HepG2 (cell line): ENCODE data around the gene HNRNPM. TPM values are rescaled to one million over a fixed set of nuclear protein-coding genes. Genes with fewer than 3 reads are reported as not detected.

ENCODE experiments used
- ATRX ChIP-seq: sonication (generic); formaldehyde crosslinking; IDR thresholded peaks from 2 replicates; pipeline ENCODE4 v1.4.0; 2020; ENCODE audit warnings: missing genetic modification reagents, borderline replicate concordance
- CBFB ChIP-seq: sonication (generic); formaldehyde crosslinking; IDR thresholded peaks from 2 replicates; pipeline ENCODE4 v1.4.0; 2020; ENCODE audit warnings: missing genetic modification reagents
- CENPBD1 ChIP-seq: sonication (generic); formaldehyde crosslinking; IDR thresholded peaks from 2 replicates; pipeline ENCODE4 v1.8.0; 2022; ENCODE audit warnings: missing genetic modification reagents, low read depth, mild to moderate bottlenecking, borderline replicate concordance
- FOSL2 ChIP-seq: sonication (generic); formaldehyde crosslinking; IDR thresholded peaks from 2 replicates; pipeline ENCODE4 v1.4.0; 2020; ENCODE audit warnings: missing genetic modification reagents
- GPBP1L1 ChIP-seq: sonication (generic); formaldehyde crosslinking; IDR thresholded peaks from 2 replicates; pipeline ENCODE4 v1.5.0; 2020; ENCODE audit warnings: mild to moderate bottlenecking, missing genetic modification reagents
- ISX ChIP-seq: sonication (generic); formaldehyde crosslinking; conservative IDR thresholded peaks from 2 replicates; pipeline ENCODE4 v1.5.0; 2020; ENCODE audit warnings: missing genetic modification reagents
- KLF15 ChIP-seq: sonication (generic); formaldehyde crosslinking; IDR thresholded peaks from 2 replicates; pipeline ENCODE4 v1.8.1; 2023; ENCODE audit warnings: borderline replicate concordance, mild to moderate bottlenecking, inconsistent platforms, missing genetic modification reagents, mixed read lengths
- RORA ChIP-seq: sonication (generic); formaldehyde crosslinking; IDR thresholded peaks from 2 replicates; pipeline ENCODE4 v1.5.0; 2020; ENCODE audit warnings: mild to moderate bottlenecking, missing genetic modification reagents, moderate library complexity
- SCMH1 ChIP-seq: sonication (generic); formaldehyde crosslinking; IDR thresholded peaks from 2 replicates; pipeline ENCODE4 v1.9.0; 2021; ENCODE audit warnings: missing genetic modification reagents, mild to moderate bottlenecking, borderline replicate concordance
- SNAPC2 ChIP-seq: sonication (generic); formaldehyde crosslinking; IDR thresholded peaks from 2 replicates; pipeline ENCODE4 v1.8.1; 2022; ENCODE audit warnings: mild to moderate bottlenecking, missing genetic modification reagents
- SUZ12 ChIP-seq: fragments of 150-350 bp; IDR thresholded peaks from 2 replicates; pipeline ENCODE4 v1.6.1; 2014; ENCODE audit warnings: low read depth, low read length
- YY1 ChIP-seq: IDR thresholded peaks from 2 replicates; pipeline ENCODE4 v1.6.1; 2011; ENCODE audit warnings: low read length, low read depth, moderate library complexity, mild to moderate bottlenecking; ENCODE audit not compliant: insufficient read depth, insufficient replicate concordance
- ZBTB26 ChIP-seq: IDR thresholded peaks from 2 replicates; pipeline ENCODE4 v1.6.1; 2016; ENCODE audit warnings: missing compliant biosample characterization, missing genetic modification reagents, borderline replicate concordance
- ZNF225 ChIP-seq: sonication (generic); formaldehyde crosslinking; IDR thresholded peaks from 2 replicates; pipeline ENCODE4 v1.4.0; 2020; ENCODE audit warnings: mild to moderate bottlenecking, missing genetic modification reagents
- ZNF441 ChIP-seq: sonication (generic); formaldehyde crosslinking; IDR thresholded peaks from 2 replicates; pipeline ENCODE4 v1.7.0; 2021; ENCODE audit warnings: missing genetic modification reagents, borderline replicate concordance
- ZNF878 ChIP-seq: sonication (generic); formaldehyde crosslinking; IDR thresholded peaks from 2 replicates; pipeline ENCODE4 v1.8.1; 2023; ENCODE audit warnings: mild to moderate bottlenecking, missing genetic modification reagents, moderate library complexity
- polyA plus RNA-seq, 8 experiments: library from polyadenylated mRNA; depleted of rRNA in 3 of 8; stranded (reverse) in 7 of 8; unstranded in 1 of 8; fragments of >200 nt; fragmentation: Illumina TruSeq in 4 of 8; extraction: Trizol in 4 of 8; gene quantifications; 2 replicates each; pipeline versions ENCODE4 v1.2.1 to v1.2.3, GENCODE V29; 2011 to 2016; ENCODE audit warnings: low read depth in 4 of 8, missing spikeins in 1 of 8, mixed read lengths in 1 of 8; ENCODE audit not compliant: insufficient read depth in 1 of 8
- total RNA-seq, 5 experiments: library from RNA; depleted of rRNA; stranded (reverse); fragments of >200 nt; fragmentation: Illumina TruSeq; extraction: Trizol; gene quantifications; 2 replicates each; pipeline ENCODE4 v1.2.3, GENCODE V29; 2016; ENCODE audit warnings: low read depth in 1 of 5
- TF ChIP-seq, protein P1 (sequence below): sonication (generic); formaldehyde crosslinking; IDR thresholded peaks from 2 replicates; pipeline ENCODE4 v1.4.0; 2020; ENCODE audit warnings: mild to moderate bottlenecking, missing genetic modification reagents
- TF ChIP-seq, protein P2 (sequence below): sonication (generic); formaldehyde crosslinking; conservative IDR thresholded peaks from 2 replicates; pipeline ENCODE4 v1.4.0; 2020; ENCODE audit warnings: mild to moderate bottlenecking, missing genetic modification reagents, moderate library complexity
- TF ChIP-seq, protein P3 (sequence below): sonication (generic); formaldehyde crosslinking; IDR thresholded peaks from 2 replicates; pipeline ENCODE4 v1.4.0; 2020; ENCODE audit warnings: missing genetic modification reagents

Gene HNRNPM
- total and polyA plus RNA-seq, 2 of the 13 experiments (the other 11 are each of a cell fraction or from before 2014, with no cell fraction given): 56.7 to 102 TPM

DNA sequence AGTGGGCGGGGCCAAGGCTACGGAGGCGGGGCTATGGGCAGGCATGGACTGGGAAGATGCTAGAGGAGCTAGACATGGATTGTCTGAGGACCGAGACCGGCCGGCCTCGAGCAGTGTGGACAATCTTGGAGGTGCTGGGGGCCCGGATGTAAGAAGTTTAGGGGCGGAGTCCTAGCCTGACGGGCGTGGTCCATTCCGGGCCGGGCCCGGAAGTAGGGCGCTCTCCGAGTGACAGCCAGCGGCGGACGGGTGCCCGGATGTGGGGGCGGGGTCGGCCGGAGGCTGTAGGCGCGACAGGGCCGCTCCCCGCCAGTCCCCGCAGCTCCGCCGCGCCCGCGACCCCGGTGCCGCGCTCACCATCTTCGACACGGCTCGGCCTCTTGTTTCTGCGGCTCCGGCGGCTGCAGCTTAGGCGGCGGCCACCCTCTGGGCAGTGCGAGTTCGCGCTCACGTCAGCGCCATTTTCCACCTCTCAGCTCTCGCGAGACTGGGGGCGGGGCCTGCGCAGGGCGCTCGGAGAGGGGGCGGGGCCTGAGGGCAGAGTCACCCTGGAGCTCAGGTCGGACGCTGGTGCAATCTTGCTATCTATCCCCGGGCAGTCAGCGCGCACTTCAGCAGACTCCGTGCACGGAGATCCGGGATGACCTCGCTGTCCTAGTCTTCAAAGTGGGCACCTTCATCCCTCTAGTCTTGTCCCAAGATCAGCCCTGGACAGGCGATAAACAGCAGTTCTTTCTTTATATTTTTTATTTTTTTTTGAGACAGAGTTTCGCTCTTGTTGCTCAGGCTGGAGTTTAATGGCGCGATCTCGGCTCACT is 69.1 kb downstream of the HNRNPM start, which contains the start of gene ZNF414 (continued):
- TF ChIP-seq CENPBD1 (CRISPR knock-in tag) (no peak), CBFB (CRISPR knock-in tag) (peak; percentile 33; the same call in 1 of the 2 replicates), ATRX (no peak), SUZ12 (no peak), ZNF878 (CRISPR knock-in tag) (no peak), KLF15 (CRISPR knock-in tag) (0 out of 2 replicates have a peak, but pooled peaks have one; percentile 22), ISX (no peak), FOSL2 (CRISPR knock-in tag) (peak; percentile 56), ZBTB26 (CRISPR knock-in tag) (no peak), RORA (CRISPR knock-in tag) (no peak), ZNF225 (CRISPR knock-in tag) (0 out of 2 replicates have a peak, but pooled peaks have one; percentile 4), SCMH1 (no peak), YY1 (peak; percentile 94), SNAPC2 (CRISPR knock-in tag) (no peak), GPBP1L1 (CRISPR knock-in tag) (no peak), ZNF441 (CRISPR knock-in tag) (no peak; the same call in 1 of the 2 replicates)
- TF ChIP-seq, protein P1, sequence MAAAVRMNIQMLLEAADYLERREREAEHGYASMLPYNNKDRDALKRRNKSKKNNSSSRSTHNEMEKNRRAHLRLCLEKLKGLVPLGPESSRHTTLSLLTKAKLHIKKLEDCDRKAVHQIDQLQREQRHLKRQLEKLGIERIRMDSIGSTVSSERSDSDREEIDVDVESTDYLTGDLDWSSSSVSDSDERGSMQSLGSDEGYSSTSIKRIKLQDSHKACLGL (CRISPR knock-in tag): no peak
- TF ChIP-seq, protein P2, sequence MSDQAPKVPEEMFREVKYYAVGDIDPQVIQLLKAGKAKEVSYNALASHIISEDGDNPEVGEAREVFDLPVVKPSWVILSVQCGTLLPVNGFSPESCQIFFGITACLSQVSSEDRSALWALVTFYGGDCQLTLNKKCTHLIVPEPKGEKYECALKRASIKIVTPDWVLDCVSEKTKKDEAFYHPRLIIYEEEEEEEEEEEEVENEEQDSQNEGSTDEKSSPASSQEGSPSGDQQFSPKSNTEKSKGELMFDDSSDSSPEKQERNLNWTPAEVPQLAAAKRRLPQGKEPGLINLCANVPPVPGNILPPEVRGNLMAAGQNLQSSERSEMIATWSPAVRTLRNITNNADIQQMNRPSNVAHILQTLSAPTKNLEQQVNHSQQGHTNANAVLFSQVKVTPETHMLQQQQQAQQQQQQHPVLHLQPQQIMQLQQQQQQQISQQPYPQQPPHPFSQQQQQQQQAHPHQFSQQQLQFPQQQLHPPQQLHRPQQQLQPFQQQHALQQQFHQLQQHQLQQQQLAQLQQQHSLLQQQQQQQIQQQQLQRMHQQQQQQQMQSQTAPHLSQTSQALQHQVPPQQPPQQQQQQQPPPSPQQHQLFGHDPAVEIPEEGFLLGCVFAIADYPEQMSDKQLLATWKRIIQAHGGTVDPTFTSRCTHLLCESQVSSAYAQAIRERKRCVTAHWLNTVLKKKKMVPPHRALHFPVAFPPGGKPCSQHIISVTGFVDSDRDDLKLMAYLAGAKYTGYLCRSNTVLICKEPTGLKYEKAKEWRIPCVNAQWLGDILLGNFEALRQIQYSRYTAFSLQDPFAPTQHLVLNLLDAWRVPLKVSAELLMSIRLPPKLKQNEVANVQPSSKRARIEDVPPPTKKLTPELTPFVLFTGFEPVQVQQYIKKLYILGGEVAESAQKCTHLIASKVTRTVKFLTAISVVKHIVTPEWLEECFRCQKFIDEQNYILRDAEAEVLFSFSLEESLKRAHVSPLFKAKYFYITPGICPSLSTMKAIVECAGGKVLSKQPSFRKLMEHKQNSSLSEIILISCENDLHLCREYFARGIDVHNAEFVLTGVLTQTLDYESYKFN (CRISPR knock-in tag): peak; percentile 49; the same call in 1 of the 2 replicates
- TF ChIP-seq, protein P3, sequence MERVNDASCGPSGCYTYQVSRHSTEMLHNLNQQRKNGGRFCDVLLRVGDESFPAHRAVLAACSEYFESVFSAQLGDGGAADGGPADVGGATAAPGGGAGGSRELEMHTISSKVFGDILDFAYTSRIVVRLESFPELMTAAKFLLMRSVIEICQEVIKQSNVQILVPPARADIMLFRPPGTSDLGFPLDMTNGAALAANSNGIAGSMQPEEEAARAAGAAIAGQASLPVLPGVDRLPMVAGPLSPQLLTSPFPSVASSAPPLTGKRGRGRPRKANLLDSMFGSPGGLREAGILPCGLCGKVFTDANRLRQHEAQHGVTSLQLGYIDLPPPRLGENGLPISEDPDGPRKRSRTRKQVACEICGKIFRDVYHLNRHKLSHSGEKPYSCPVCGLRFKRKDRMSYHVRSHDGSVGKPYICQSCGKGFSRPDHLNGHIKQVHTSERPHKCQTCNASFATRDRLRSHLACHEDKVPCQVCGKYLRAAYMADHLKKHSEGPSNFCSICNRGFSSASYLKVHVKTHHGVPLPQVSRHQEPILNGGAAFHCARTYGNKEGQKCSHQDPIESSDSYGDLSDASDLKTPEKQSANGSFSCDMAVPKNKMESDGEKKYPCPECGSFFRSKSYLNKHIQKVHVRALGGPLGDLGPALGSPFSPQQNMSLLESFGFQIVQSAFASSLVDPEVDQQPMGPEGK: peak; percentile 26; the same call in 1 of the 2 replicates
